Ovary (tissue), 3 donors: ENCODE measurements around the gene PTTG1IP2.

ENCODE experiments used
- CTCF ChIP-seq, 3 donors: fragments of 450-650 bp in 2 of 3; fragments of 200-600 bp in 1 of 3; IDR thresholded peaks; one replicate each; pipeline versions ENCODE4 v1.5.1 to v1.8.0; 2016 to 2022; ENCODE audit warnings: antibody characterized with exemption in 3 of 3, mild to moderate bottlenecking in 1 of 3
- POLR2A ChIP-seq: fragments of 450-650 bp; IDR thresholded peaks from one replicate; pipeline ENCODE4 v1.6.1; 2017; ENCODE audit warnings: antibody characterized with exemption, mild to moderate bottlenecking, moderate library complexity
- donor health status: DM: no; HTN: no; CAD: no.

GRCh38 chr7:90453259-90453891, 16.1 kb upstream of the PTTG1IP2 start:
- TF ChIP-seq CTCF (IDR thresholded peaks at IDR 0.05) (no peak), POLR2A (no peak)
